Gastroesophageal sphincter (tissue), 3 donors: Measurements from ENCODE around the gene ZNF580.

ENCODE experiments used
- EP300 ChIP-seq: sonication (generic); formaldehyde crosslinking; IDR thresholded peaks from one replicate; pipeline ENCODE4 v1.6.1; 2017; ENCODE audit warnings: antibody characterized with exemption, mild to moderate bottlenecking
- POLR2A ChIP-seq, 2 donors: fragments of 450-650 bp; IDR thresholded peaks; one replicate each; pipeline ENCODE4 v1.6.1; 2017; ENCODE audit warnings: antibody characterized with exemption in 2 of 2, mild to moderate bottlenecking in 2 of 2, moderate library complexity in 1 of 2
- POLR2AphosphoS5 ChIP-seq: sonication (generic); formaldehyde crosslinking; IDR thresholded peaks from one replicate; pipeline ENCODE4 v1.6.1; 2017; ENCODE audit warnings: antibody characterized with exemption
- TF ChIP-seq, protein P1 (sequence below), 4 experiments: fragments of 200-600 bp in 2 of 4; fragments of 450-650 bp in 2 of 4; sonication (generic) in 1 of 4; IDR thresholded peaks; one replicate each; pipeline ENCODE4 v1.5.1; 2017 to 2019; ENCODE audit warnings: antibody characterized with exemption in 4 of 4, mild to moderate bottlenecking in 2 of 4, moderate library complexity in 2 of 4

- TF ChIP-seq, protein P1, sequence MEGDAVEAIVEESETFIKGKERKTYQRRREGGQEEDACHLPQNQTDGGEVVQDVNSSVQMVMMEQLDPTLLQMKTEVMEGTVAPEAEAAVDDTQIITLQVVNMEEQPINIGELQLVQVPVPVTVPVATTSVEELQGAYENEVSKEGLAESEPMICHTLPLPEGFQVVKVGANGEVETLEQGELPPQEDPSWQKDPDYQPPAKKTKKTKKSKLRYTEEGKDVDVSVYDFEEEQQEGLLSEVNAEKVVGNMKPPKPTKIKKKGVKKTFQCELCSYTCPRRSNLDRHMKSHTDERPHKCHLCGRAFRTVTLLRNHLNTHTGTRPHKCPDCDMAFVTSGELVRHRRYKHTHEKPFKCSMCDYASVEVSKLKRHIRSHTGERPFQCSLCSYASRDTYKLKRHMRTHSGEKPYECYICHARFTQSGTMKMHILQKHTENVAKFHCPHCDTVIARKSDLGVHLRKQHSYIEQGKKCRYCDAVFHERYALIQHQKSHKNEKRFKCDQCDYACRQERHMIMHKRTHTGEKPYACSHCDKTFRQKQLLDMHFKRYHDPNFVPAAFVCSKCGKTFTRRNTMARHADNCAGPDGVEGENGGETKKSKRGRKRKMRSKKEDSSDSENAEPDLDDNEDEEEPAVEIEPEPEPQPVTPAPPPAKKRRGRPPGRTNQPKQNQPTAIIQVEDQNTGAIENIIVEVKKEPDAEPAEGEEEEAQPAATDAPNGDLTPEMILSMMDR (IDR thresholded peaks at IDR 0.05), result no peak
- no peak for TF ChIP-seq POLR2A (IDR thresholded peaks at IDR 0.05)
- TF ChIP-seq POLR2AphosphoS5, result no peak
- TF ChIP-seq EP300, result no peak
These were observed 20.2 kb downstream of the ZNF580 start for GRCh38 chr19:55660991-55661390.
